Prostate gland (tissue), 2 donors: ENCODE results near the gene RILP.

ENCODE experiments used
- POLR2A ChIP-seq: fragments of 450-650 bp; IDR thresholded peaks from one replicate; pipeline ENCODE4 v1.6.1; 2016; ENCODE audit warnings: antibody characterized with exemption, mild to moderate bottlenecking
- POLR2AphosphoS5 ChIP-seq: sonication (generic); formaldehyde crosslinking; IDR thresholded peaks from one replicate; pipeline ENCODE4 v1.6.1; 2017; ENCODE audit warnings: antibody characterized with exemption
- TF ChIP-seq, protein P1 (sequence below), 4 experiments: fragments of 200-600 bp in 2 of 4; fragments of 450-650 bp in 2 of 4; sonication (generic) in 2 of 4; IDR thresholded peaks; 1 replicate in 3 of 4; 2 replicates in 1 of 4; pipeline ENCODE4 v1.5.1; 2016 to 2019; ENCODE audit warnings: antibody characterized with exemption in 4 of 4, mild to moderate bottlenecking in 2 of 4, moderate library complexity in 2 of 4

DNA sequence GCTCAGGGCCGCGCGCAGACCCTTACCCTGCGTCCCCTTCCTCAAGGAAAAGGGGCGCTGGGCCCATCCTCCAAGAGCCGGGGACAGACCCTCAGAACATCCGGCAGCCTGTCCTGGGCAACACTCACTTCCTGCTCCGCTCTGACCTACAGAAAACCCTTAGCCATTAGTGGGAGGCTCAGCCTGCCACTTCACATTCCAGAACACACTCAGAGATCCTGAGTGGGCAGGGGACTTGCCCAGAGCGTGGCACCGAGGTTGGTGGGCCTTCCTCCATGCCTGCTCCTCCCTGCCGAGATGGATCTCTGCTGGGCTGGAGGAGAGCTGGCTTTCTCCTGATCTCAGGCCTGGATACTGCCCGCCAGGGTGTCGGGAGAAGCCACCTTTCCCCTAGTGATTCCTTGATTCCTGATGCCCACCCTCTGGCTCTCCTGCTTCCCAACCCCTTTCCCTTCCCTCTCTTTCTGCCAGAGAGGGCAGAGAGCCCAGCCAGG lies 5.6 kb downstream of the RILP start:
- TF ChIP-seq, protein P1, sequence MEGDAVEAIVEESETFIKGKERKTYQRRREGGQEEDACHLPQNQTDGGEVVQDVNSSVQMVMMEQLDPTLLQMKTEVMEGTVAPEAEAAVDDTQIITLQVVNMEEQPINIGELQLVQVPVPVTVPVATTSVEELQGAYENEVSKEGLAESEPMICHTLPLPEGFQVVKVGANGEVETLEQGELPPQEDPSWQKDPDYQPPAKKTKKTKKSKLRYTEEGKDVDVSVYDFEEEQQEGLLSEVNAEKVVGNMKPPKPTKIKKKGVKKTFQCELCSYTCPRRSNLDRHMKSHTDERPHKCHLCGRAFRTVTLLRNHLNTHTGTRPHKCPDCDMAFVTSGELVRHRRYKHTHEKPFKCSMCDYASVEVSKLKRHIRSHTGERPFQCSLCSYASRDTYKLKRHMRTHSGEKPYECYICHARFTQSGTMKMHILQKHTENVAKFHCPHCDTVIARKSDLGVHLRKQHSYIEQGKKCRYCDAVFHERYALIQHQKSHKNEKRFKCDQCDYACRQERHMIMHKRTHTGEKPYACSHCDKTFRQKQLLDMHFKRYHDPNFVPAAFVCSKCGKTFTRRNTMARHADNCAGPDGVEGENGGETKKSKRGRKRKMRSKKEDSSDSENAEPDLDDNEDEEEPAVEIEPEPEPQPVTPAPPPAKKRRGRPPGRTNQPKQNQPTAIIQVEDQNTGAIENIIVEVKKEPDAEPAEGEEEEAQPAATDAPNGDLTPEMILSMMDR (IDR thresholded peaks at IDR 0.05) = no peak
- TF ChIP-seq POLR2A (no peak), POLR2AphosphoS5 (no peak)
